NAMALWA (cell line): Measurements from ENCODE around the gene MROH9.

Source experiments
- DNase-seq: peaks from one replicate; pipeline ENCODE4 v3.0.0-alpha.2; 2015; ENCODE audit warnings: low spot score

The MROH9 gene

GRCh38 chr1:171084091-171084490, 148.8 kb downstream of the MROH9 start:
- no peak for DNase-seq

DNA sequence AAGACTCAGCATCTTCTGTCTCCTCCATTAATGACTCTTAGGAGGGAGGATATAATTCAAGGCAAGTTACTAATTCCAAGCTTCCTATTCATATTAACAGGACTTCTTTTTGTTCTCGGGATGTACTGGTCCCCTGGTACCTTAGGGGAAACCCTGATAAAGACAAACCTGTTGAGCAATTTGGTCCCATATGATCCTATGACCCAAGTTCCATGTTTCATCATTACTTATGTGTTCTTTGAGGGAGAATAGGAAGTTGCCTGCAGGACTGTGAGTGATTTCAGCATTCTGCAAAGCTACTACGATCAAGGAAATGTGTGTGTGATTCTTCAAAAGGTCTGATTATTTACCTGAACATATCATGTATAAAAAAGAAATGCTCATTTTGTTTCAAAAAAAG, 149.5 kb downstream of the MROH9 start:
- DNase-seq: no peak

DNA sequence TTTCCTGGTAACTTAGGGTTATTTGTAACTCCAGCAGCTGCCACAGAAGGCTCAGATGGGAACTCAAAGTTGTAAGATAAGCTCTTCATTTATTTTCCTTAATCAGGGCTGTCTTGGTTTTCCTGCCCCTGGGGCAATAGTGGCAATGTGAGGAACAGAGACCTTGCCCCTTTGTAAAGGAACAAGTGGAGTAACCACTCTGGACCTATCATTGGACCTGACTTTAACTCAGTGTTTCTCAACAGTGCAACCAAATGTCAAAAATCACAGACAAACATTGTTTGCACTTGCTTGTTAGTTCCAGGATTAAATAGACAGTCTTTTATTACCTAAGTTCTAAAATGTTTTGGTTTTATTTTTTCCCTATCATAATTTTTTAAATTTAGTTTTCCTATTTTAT, 152.6 kb downstream of the MROH9 start:
- DNase-seq: no peak

DNA sequence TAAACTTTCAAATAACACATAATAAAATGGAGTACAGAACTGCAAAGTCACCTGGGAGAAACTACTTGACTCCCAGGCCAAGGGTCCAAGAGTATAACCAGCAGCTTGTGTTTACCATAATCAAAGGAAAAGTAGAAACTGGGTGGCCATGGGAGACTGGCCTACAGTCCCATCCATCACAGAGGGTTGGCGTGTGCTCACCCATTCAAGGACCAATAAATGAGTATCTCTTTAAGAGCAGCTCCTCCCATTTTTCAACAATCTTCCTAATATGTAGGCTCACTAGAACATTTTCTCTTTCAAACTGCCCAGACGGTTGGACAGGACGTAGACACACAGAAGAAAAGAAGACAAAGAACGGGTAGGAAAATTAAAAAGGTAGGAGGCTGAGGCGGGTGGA, 155.3 kb downstream of the MROH9 start, which contains the start of gene FMO3:
TSS of gene FMO3 (plus strand) at position 302 of the 400 bp plus-strand sequence. CDS start 1,754 bp downstream, outside the sequence.
- no peak for DNase-seq

GRCh38 chr1:171103862-171104261, 168.5 kb downstream of the MROH9 start:
- no peak for DNase-seq

- no peak for DNase-seq
These were observed 172.1 kb downstream of the MROH9 start for GRCh38 chr1:171107262-171107940.

GRCh38 chr1:171107969-171108368, 172.6 kb downstream of the MROH9 start:
- DNase-seq: no peak

DNA sequence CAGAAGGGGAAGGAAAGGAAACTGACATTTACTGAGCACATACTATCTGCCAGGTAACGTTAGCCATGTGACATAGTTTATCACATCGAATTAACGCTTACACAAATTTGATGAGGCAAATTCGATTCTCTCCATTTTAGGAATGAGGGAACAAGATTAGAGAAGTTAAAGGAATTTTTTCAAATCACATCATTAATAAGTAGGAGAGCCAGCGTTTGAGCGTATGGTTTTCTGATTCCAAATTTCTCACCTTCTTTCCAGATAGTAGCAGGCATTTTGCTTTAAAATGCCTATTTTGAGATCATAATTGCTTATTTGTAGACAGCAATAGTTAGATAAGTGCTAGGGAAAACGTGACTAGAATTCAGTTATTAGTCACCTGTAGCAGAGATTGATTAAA, 174.6 kb downstream of the MROH9 start:
- DNase-seq: no peak

GRCh38 chr1:171110621-171111326, 175.4 kb downstream of the MROH9 start:
- no peak for DNase-seq

- no peak for DNase-seq
These were observed 176.8 kb downstream of the MROH9 start for GRCh38 chr1:171112119-171112518.

DNA sequence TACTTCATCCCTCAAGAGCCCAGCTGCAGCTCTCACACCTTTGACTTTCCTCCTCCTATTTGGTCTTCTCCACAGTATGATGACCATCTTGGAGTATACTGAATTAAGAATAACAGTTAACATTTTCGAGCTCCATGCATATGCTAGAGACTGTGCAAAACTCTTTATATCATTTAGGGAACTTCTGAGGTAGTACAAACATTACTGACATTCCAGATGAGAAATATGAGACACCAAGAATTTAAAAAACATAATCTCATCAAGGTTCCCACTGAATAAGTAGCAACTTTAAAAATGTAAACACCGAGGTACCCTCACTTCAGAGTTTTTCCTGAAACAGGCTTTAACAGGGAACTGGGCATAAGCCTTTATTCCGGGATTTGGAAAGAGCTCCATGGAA, 178.0 kb downstream of the MROH9 start:
- no peak for DNase-seq
